CD14-positive monocyte (primary cell): ENCODE measurements around the gene NSD2. TPM values are rescaled to one million over a fixed set of nuclear protein-coding genes. Genes with fewer than 3 reads are reported as not detected.

ENCODE experiments used
- DNase-seq, 3 donors: peaks; one replicate each; pipeline ENCODE4 v3.0.0-alpha.2; 2011 to 2022
- H2AFZ ChIP-seq: 2 replicates; pipeline ENCODE4 v1.6.0; 2012; ENCODE audit warnings: mild to moderate bottlenecking, low read depth, low read length, inconsistent platforms; ENCODE audit not compliant: insufficient read depth, poor library complexity, severe bottlenecking
- H3K27ac ChIP-seq, 2 donors: 1 replicate in 1 of 2; 2 replicates in 1 of 2; pipeline ENCODE4 v1.5.1; 2012 to 2013; ENCODE audit warnings: low read length in 2 of 2, control low read depth in 1 of 2, inconsistent platforms in 1 of 2, low read depth in 1 of 2, mild to moderate bottlenecking in 1 of 2
- H3K27me3 ChIP-seq, 2 donors: one replicate each; pipeline versions ENCODE4 v1.6.0 to v1.6.1; 2011 to 2013; ENCODE audit warnings: low read length in 2 of 2; ENCODE audit not compliant: control insufficient read depth in 2 of 2, insufficient read depth in 2 of 2
- H3K36me3 ChIP-seq, 2 donors: replicated peaks in 1 of 2; 1 replicate in 1 of 2; 2 replicates in 1 of 2; pipeline versions ENCODE4 v1.5.1 to v1.6.1; 2012 to 2013; ENCODE audit warnings: low read length in 2 of 2, control low read depth in 1 of 2, inconsistent platforms in 1 of 2, mild to moderate bottlenecking in 1 of 2; ENCODE audit not compliant: insufficient read depth in 2 of 2, control insufficient read depth in 1 of 2
- H3K4me1 ChIP-seq, 2 donors: 1 replicate in 1 of 2; 2 replicates in 1 of 2; pipeline versions ENCODE4 v1.5.1 to v1.6.1; 2012 to 2013; ENCODE audit warnings: low read length in 2 of 2, control low read depth in 1 of 2, inconsistent platforms in 1 of 2, mild to moderate bottlenecking in 1 of 2, moderate library complexity in 1 of 2; ENCODE audit not compliant: insufficient read depth in 2 of 2, control insufficient read depth in 1 of 2
- H3K4me2 ChIP-seq: replicated peaks from 2 replicates; pipeline ENCODE3; 2012; ENCODE audit warnings: low read length, moderate library complexity, mild to moderate bottlenecking; ENCODE audit not compliant: poor library complexity, severe bottlenecking; ENCODE audit errors: extremely low read depth
- H3K4me3 ChIP-seq, 3 experiments: fragments of 200-600 bp in 1 of 3; sonication (generic) in 1 of 3; replicated peaks in 1 of 3; 1 replicate in 2 of 3; 2 replicates in 1 of 3; pipeline ENCODE4 v1.5.1; 2011 to 2013; ENCODE audit warnings: low read length in 3 of 3, mild to moderate bottlenecking in 3 of 3, control low read depth in 2 of 3, low read depth in 2 of 3, inconsistent platforms in 1 of 3, moderate library complexity in 1 of 3
- H3K79me2 ChIP-seq: 2 replicates; pipeline ENCODE4 v1.6.0; 2012; ENCODE audit warnings: mild to moderate bottlenecking, control low read depth, inconsistent platforms, low read length, moderate library complexity; ENCODE audit not compliant: insufficient read depth
- H3K9ac ChIP-seq: 2 replicates; pipeline ENCODE4 v1.6.0; 2017; ENCODE audit warnings: low read length, mild to moderate bottlenecking; ENCODE audit not compliant: insufficient read depth, poor library complexity, severe bottlenecking
- H3K9me3 ChIP-seq, 2 donors: replicated peaks in 1 of 2; 1 replicate in 1 of 2; 2 replicates in 1 of 2; pipeline versions ENCODE4 v1.5.1 to v1.6.1; 2012 to 2013; ENCODE audit warnings: low read length in 2 of 2, control low read depth in 1 of 2; ENCODE audit not compliant: control insufficient read depth in 1 of 2, insufficient read depth in 1 of 2
- H4K20me1 ChIP-seq: 2 replicates; pipeline ENCODE4 v1.6.0; 2012; ENCODE audit warnings: mild to moderate bottlenecking, low read length, control low read depth, moderate library complexity; ENCODE audit not compliant: insufficient read depth
- H3K27ac Mint-ChIP-seq, 7 donors: one replicate each; pipeline ENCODE4 v1.8.0; 2020; ENCODE audit warnings: mild to moderate bottlenecking in 7 of 7, mixed read lengths in 7 of 7, moderate library complexity in 6 of 7, inconsistent platforms in 2 of 7
- H3K27me3 Mint-ChIP-seq, 3 donors: one replicate each; pipeline ENCODE4 v1.8.0; 2021 to 2022; ENCODE audit warnings: low read depth in 3 of 3, mild to moderate bottlenecking in 3 of 3, mixed read lengths in 3 of 3, moderate library complexity in 3 of 3, inconsistent platforms in 1 of 3
- H3K36me3 Mint-ChIP-seq, 2 donors: one replicate each; pipeline ENCODE4 v1.8.0; 2020; ENCODE audit warnings: mixed read lengths in 2 of 2, inconsistent platforms in 1 of 2, mild to moderate bottlenecking in 1 of 2
- H3K4me1 Mint-ChIP-seq: one replicate; pipeline ENCODE4 v1.8.0; 2020; ENCODE audit warnings: mild to moderate bottlenecking, mixed read lengths
- H3K4me3 Mint-ChIP-seq, 2 donors: one replicate each; pipeline ENCODE4 v1.8.0; 2020; ENCODE audit warnings: mild to moderate bottlenecking in 2 of 2, mixed read lengths in 2 of 2, moderate library complexity in 1 of 2
- H3K9me3 Mint-ChIP-seq, 7 donors: one replicate each; pipeline ENCODE4 v1.8.0; 2020 to 2022; ENCODE audit warnings: mixed read lengths in 7 of 7, mild to moderate bottlenecking in 6 of 7, moderate library complexity in 6 of 7, inconsistent platforms in 2 of 7
- CTCF ChIP-seq: fragments of 200-600 bp; IDR thresholded peaks from one replicate; pipeline ENCODE4 v1.8.0; 2022; ENCODE audit warnings: antibody characterized with exemption, mild to moderate bottlenecking
- WGBS: methylation state at CpG from one replicate; pipeline ENCODE4 v1.1.5; 2013; ENCODE audit warnings: missing lambda C conversion rate; ENCODE audit not compliant: insufficient coverage; 5-methylcytosine and 5-hydroxymethylcytosine counted together
- intact Hi-C, 2 donors: fragments of 100-400 bp; cut with micrococcal nuclease; formaldehyde crosslinking; loops; one replicate each; pipeline versions ENCODE4 v1.15.0 to v1.15.1; 2023
- polyA plus RNA-seq, 3 donors: library from polyadenylated mRNA; depleted of rRNA in 1 of 3; unstranded in 2 of 3; stranded (reverse) in 1 of 3; fragments of 300-500 nt in 2 of 3; fragments of >200 nt in 1 of 3; fragmentation: Illumina TruSeq in 2 of 3; gene quantifications; 1 replicate in 2 of 3; 2 replicates in 1 of 3; pipeline ENCODE4 v1.2.3, GENCODE V29; 2012 to 2021

Gene NSD2
- polyA plus RNA-seq, 3 donors: 1.9 to 8.7 (median 2.3) TPM

GRCh38 chr4:1856943-1857699, 14.1 kb upstream of the NSD2 start:
- Histone ChIP-seq H2AFZ (peak overlapping the region; percentile 92), H3K79me2 (peaks cover 37% of the 10 kb centered on the region), H3K4me2 (peak overlapping the region; percentile 99), H4K20me1 (peaks cover 14% of the 10 kb centered on the region), H3K9ac (peak overlapping the region; percentile 78), H3K4me1 (peaks cover 22 to 33% of the 10 kb centered on the region in 2 donors), H3K9me3 (no peaks in the 10 kb centered on the region), H3K27me3 (no peaks in the 10 kb centered on the region), H3K27ac (peak overlapping the region in 1 of 2 donors; percentile 56), H3K36me3 (peaks cover 0 to 8% of the 10 kb centered on the region in 2 donors), H3K4me3 (peak overlapping the region; percentile 72 to 89 (median 76))
- H3K27ac Mint-ChIP-seq: peak overlapping the region in 4 of 7 donors; percentile 3 to 69 (median 33)
- 25% methylated on average over 23 of the region's 32 CpGs for WGBS
- TF ChIP-seq CTCF: no peak
- DNase-seq: peak in 1 of 3 donors; percentile 10
- H3K4me3 Mint-ChIP-seq: peak overlapping the region; percentile 82 to 85
- H3K27me3 Mint-ChIP-seq: peaks cover 0 to 11% (median 6%) of the 10 kb centered on the region in 3 donors
- H3K4me1 Mint-ChIP-seq: peaks cover 26% of the 10 kb centered on the region
- intact Hi-C loops: loop anchor here (2.0 to 10.0 kb wide), 6 partner anchors 14 to 1108 kb away; partner anchors contain the start of genes GRK4 (in 2 of the 2), NOP14 (in 2 of the 2), NSD2 (in 1 of the 2) and SLBP (in 1 of the 2)
- H3K36me3 Mint-ChIP-seq: peaks cover 6 to 15% of the 10 kb centered on the region in 2 donors
- H3K9me3 Mint-ChIP-seq: no peaks in the 10 kb centered on the region

- WGBS: 89% methylated on average over 5 of the region's 5 CpGs
- Histone ChIP-seq H3K36me3 (peaks cover 0 to 7% of the 10 kb centered on the region in 2 donors), H3K4me3 (no peak overlapping the region), H3K79me2 (peaks cover 29% of the 10 kb centered on the region), H4K20me1 (peaks cover 6% of the 10 kb centered on the region), H2AFZ (no peak overlapping the region), H3K27me3 (no peaks in the 10 kb centered on the region), H3K4me2 (no peak overlapping the region), H3K9me3 (no peaks in the 10 kb centered on the region), H3K27ac (no peak overlapping the region), H3K4me1 (peaks cover 29 to 41% of the 10 kb centered on the region in 2 donors), H3K9ac (no peak overlapping the region)
- Mint-ChIP-seq H3K27ac (no peak overlapping the region), H3K4me3 (no peak overlapping the region), H3K9me3 (no peaks in the 10 kb centered on the region), H3K36me3 (peaks cover 5 to 9% of the 10 kb centered on the region in 2 donors), H3K27me3 (peaks cover 3 to 13% (median 10%) of the 10 kb centered on the region in 3 donors), H3K4me1 (peaks cover 30% of the 10 kb centered on the region)
- intact Hi-C loops: loop anchor here (2.0 to 10.0 kb wide), 6 partner anchors 13 to 1107 kb away; partner anchors contain the start of genes GRK4 (in 2 of the 2), NOP14 (in 2 of the 2), NSD2 (in 1 of the 2) and SLBP (in 1 of the 2)
- no peak for TF ChIP-seq CTCF
- no peak for DNase-seq
These were observed 13.3 kb upstream of the NSD2 start for GRCh38 chr4:1857931-1858330.
